Testis (tissue), 3 donors: Measurements from ENCODE around the gene PRDM8. TPM values are rescaled to one million over a fixed set of nuclear protein-coding genes. Genes with fewer than 3 reads are reported as not detected.

ENCODE experiments used
- DNase-seq: peaks from one replicate; pipeline ENCODE4 v3.0.0-alpha.2; 2019
- H3K27ac ChIP-seq, 2 donors: fragments of 200-600 bp; sonication (generic); one replicate each; pipeline ENCODE4 v1.5.1; 2019
- H3K27me3 ChIP-seq: fragments of 200-600 bp; sonication (generic); one replicate; pipeline ENCODE4 v1.5.1; 2019
- H3K36me3 ChIP-seq: fragments of 200-600 bp; sonication (generic); one replicate; pipeline ENCODE4 v1.5.1; 2017; ENCODE audit warnings: low read depth; ENCODE audit errors: missing control alignments
- H3K4me1 ChIP-seq: fragments of 200-600 bp; sonication (generic); one replicate; pipeline ENCODE4 v1.5.1; 2019
- H3K4me3 ChIP-seq, 2 donors: fragments of 200-600 bp; sonication (generic); one replicate each; pipeline ENCODE4 v1.5.1; 2017 to 2019
- H3K9me3 ChIP-seq: fragments of 200-600 bp; sonication (generic); one replicate; pipeline ENCODE4 v1.5.1; 2017
- CTCF ChIP-seq, 3 experiments: fragments of 450-650 bp in 2 of 3; fragments of 200-600 bp in 1 of 3; sonication (generic) in 1 of 3; IDR thresholded peaks; one replicate each; pipeline ENCODE4 v1.5.1; 2016 to 2019; ENCODE audit warnings: antibody characterized with exemption in 3 of 3, mild to moderate bottlenecking in 2 of 3, moderate library complexity in 1 of 3
- POLR2A ChIP-seq: fragments of 450-650 bp; IDR thresholded peaks from one replicate; pipeline ENCODE4 v1.6.1; 2017; ENCODE audit warnings: antibody characterized with exemption, mild to moderate bottlenecking, moderate library complexity
- WGBS, 2 donors: methylation state at CpG; one replicate each; pipeline ENCODE4 v1.1.5; 2018; 5-methylcytosine and 5-hydroxymethylcytosine counted together
- intact Hi-C: fragments of 100-400 bp; cut with DNase I; formaldehyde crosslinking; loops from one replicate; pipeline ENCODE4 v1.15.1; 2023; ENCODE audit warnings: low total_unique reads
- polyA plus RNA-seq: library from polyadenylated mRNA; stranded (reverse); fragments of 350-450 nt; fragmentation: Illumina TruSeq; extraction: RNeasy Lipid Tissue Mini Kit (QIAGEN cat#74804); gene quantifications from one replicate; pipeline ENCODE4 v1.2.3, GENCODE V29; 2014; ENCODE audit warnings: low read depth, low replicate concordance; ENCODE audit not compliant: insufficient read depth
- total RNA-seq, 2 donors: library from RNA; depleted of rRNA; stranded (reverse); fragments of >200 nt; gene quantifications; one replicate each; pipeline ENCODE4 v1.2.3, GENCODE V29; 2016

The PRDM8 gene
- total and polyA plus RNA-seq, 3 donors from 2014 or later = 1.1 to 4.3 (median 3.9) TPM

- TF ChIP-seq POLR2A = no peak
- TF ChIP-seq CTCF (IDR thresholded peaks at IDR 0.05) = no peak
- WGBS, 2 donors = 77 to 79% methylated on average over 2 of the region's 2 CpGs
- intact Hi-C loops = no loop called here
- H3K4me3 ChIP-seq = no peak overlapping the region
- H3K36me3 ChIP-seq = no peaks in the 10 kb centered on the region
- H3K4me1 ChIP-seq = no peaks in the 10 kb centered on the region
- H3K27me3 ChIP-seq = no peaks in the 10 kb centered on the region
- H3K27ac ChIP-seq = no peak overlapping the region
- DNase-seq = no peak
- H3K9me3 ChIP-seq = no peaks in the 10 kb centered on the region
Measured at GRCh38 chr4:80225595-80225994, 28.3 kb downstream of the PRDM8 start.

- H3K9me3 ChIP-seq = no peaks in the 10 kb centered on the region
- intact Hi-C loops = no loop called here
- TF ChIP-seq POLR2A = no peak
- TF ChIP-seq CTCF (IDR thresholded peaks at IDR 0.05) = no peak
- H3K4me1 ChIP-seq = no peaks in the 10 kb centered on the region
- H3K36me3 ChIP-seq = no peaks in the 10 kb centered on the region
- H3K27ac ChIP-seq = no peak overlapping the region
- H3K27me3 ChIP-seq = no peaks in the 10 kb centered on the region
- WGBS, 2 donors = 41 to 47% methylated on average over 2 of the region's 2 CpGs
- H3K4me3 ChIP-seq = no peak overlapping the region
- DNase-seq = no peak
Measured at GRCh38 chr4:80226094-80226493, 28.8 kb downstream of the PRDM8 start.

- Histone ChIP-seq H3K4me3 (no peak overlapping the region), H3K4me1 (no peaks in the 10 kb centered on the region), H3K36me3 (no peaks in the 10 kb centered on the region), H3K27me3 (no peaks in the 10 kb centered on the region), H3K27ac (no peak overlapping the region), H3K9me3 (no peaks in the 10 kb centered on the region)
- DNase-seq = no peak
- intact Hi-C loops = no loop called here
- TF ChIP-seq POLR2A = no peak
Measured at GRCh38 chr4:80228460-80228859, 31.2 kb downstream of the PRDM8 start.

DNA sequence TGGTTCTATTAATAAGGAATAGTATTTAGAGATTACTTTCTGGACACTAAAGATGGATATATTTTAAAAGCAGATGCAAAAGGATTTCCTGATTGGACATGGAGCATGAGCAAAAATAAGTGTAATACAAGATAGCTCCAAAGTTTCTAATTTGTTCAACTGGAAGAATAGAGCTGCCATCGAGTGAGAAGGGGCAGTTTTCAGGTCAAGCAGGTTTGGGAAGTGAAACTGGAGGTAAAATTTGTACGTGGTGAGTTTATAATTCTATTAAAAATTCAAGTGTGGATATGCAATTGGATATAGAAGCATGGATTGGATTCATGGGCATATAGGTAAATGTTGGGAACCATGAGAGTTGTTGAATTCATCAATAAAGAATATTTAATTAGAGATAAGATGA, 31.8 kb downstream of the PRDM8 start:
- no peaks in the 10 kb centered on the region for H3K9me3 ChIP-seq
- no peak for DNase-seq
- whole genome bisulfite sequencing, 2 donors = 55 to 61% methylated on average over 2 of the region's 2 CpGs
- no peaks in the 10 kb centered on the region for H3K4me1 ChIP-seq
- no peak overlapping the region for H3K4me3 ChIP-seq
- H3K27me3 ChIP-seq = no peaks in the 10 kb centered on the region
- TF ChIP-seq CTCF (IDR thresholded peaks at IDR 0.05) = no peak
- H3K27ac ChIP-seq = no peak overlapping the region
- intact Hi-C loops = no loop called here
- H3K36me3 ChIP-seq = no peaks in the 10 kb centered on the region

DNA sequence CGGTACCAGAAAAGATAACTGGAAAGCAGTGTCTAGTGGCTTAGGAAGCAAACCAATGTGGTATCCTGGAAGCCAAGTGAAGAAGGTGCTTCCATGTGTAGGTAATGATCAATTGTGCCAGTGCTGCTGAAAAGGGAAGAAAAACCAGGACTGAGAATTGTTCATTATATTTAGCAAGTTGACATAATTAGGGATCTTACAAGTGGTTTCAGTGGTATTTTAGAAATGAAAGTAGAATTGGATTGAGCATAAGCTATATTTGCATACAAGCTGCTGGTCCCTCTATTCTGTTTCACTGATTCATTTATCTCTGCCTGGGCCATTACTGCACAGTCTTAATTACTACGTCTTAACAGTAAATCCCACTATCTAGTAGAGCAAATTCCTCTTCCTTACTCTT, 32.3 kb downstream of the PRDM8 start:
- Histone ChIP-seq H3K4me1 (no peaks in the 10 kb centered on the region), H3K9me3 (no peaks in the 10 kb centered on the region), H3K36me3 (no peaks in the 10 kb centered on the region), H3K27me3 (no peaks in the 10 kb centered on the region), H3K27ac (no peak overlapping the region), H3K4me3 (no peak overlapping the region)
- DNase-seq = no peak
- TF ChIP-seq CTCF (IDR thresholded peaks at IDR 0.05) (no peak), POLR2A (no peak)
- intact Hi-C loops = no loop called here
- 84 to 85% methylated on average over 2 of the region's 2 CpGs for WGBS, 2 donors
